Neuronal stem cell (in vitro differentiated cells): ENCODE measurements around the gene RAP1GAP2.

Experiments used
- DNase-seq: peaks from one replicate; pipeline ENCODE4 v3.0.0-alpha.2; 2013; ENCODE audit warnings: low spot score
- H2AFZ ChIP-seq: one replicate; pipeline ENCODE4 v1.6.1; 2013; ENCODE audit warnings: mild to moderate bottlenecking, low read length, inconsistent platforms
- H2AK5ac ChIP-seq: 2 replicates; pipeline ENCODE4 v1.6.1; 2013; ENCODE audit warnings: low read depth, mild to moderate bottlenecking, inconsistent platforms, low read length, moderate library complexity, mixed read lengths
- H2BK120ac ChIP-seq: 2 replicates; pipeline ENCODE4 v1.6.1; 2013; ENCODE audit warnings: low read depth, mild to moderate bottlenecking, inconsistent platforms, low read length, moderate library complexity, mixed read lengths
- H2BK12ac ChIP-seq: one replicate; pipeline ENCODE4 v1.6.1; 2013; ENCODE audit warnings: low read length, inconsistent platforms
- H2BK15ac ChIP-seq: 2 replicates; pipeline ENCODE4 v1.6.1; 2013; ENCODE audit warnings: mild to moderate bottlenecking, low read length, inconsistent platforms, mixed read lengths
- H2BK5ac ChIP-seq: one replicate; pipeline ENCODE4 v1.6.1; 2013; ENCODE audit warnings: inconsistent platforms, mild to moderate bottlenecking, low read length, moderate library complexity
- H3K14ac ChIP-seq: one replicate; pipeline ENCODE4 v1.6.1; 2013; ENCODE audit warnings: low read length, inconsistent platforms
- H3K18ac ChIP-seq: 2 replicates; pipeline ENCODE4 v1.6.1; 2013; ENCODE audit warnings: low read length, inconsistent platforms
- H3K23ac ChIP-seq: 2 replicates; pipeline ENCODE4 v1.6.1; 2013; ENCODE audit warnings: low read depth, mild to moderate bottlenecking, mixed read lengths, low read length, inconsistent platforms; ENCODE audit not compliant: poor library complexity
- H3K27ac ChIP-seq: replicated peaks from 3 replicates; pipeline ENCODE4 v1.5.1; 2013; ENCODE audit warnings: low read length, inconsistent platforms
- H3K27me3 ChIP-seq, 3 experiments: 2 replicates each; pipeline ENCODE4 v1.6.1; 2013; ENCODE audit warnings: low read length in 3 of 3, mild to moderate bottlenecking in 2 of 3, inconsistent platforms in 1 of 3, low read depth in 1 of 3, mixed read lengths in 1 of 3, moderate library complexity in 1 of 3; ENCODE audit not compliant: control insufficient read depth in 3 of 3, insufficient read depth in 3 of 3
- H3K36me3 ChIP-seq, 2 donors: replicated peaks in 1 of 2; 2 replicates each; pipeline ENCODE4 v1.6.1; 2013; ENCODE audit warnings: low read length in 2 of 2; ENCODE audit not compliant: control insufficient read depth in 2 of 2, insufficient read depth in 2 of 2
- H3K4ac ChIP-seq: 2 replicates; pipeline ENCODE4 v1.6.1; 2013; ENCODE audit warnings: inconsistent platforms, mild to moderate bottlenecking, low read length, moderate library complexity
- H3K4me1 ChIP-seq, 2 donors: 1 replicate in 1 of 2; 2 replicates in 1 of 2; pipeline ENCODE4 v1.6.1; 2013; ENCODE audit warnings: low read length in 2 of 2, low read depth in 1 of 2; ENCODE audit not compliant: control insufficient read depth in 2 of 2, insufficient read depth in 1 of 2
- H3K4me2 ChIP-seq: one replicate; pipeline ENCODE4 v1.6.1; 2013; ENCODE audit warnings: mild to moderate bottlenecking, low read length, inconsistent platforms; ENCODE audit not compliant: insufficient read depth, poor library complexity, severe bottlenecking
- H3K4me3 ChIP-seq, 2 donors: 2 replicates each; pipeline ENCODE4 v1.5.1; 2013; ENCODE audit warnings: low read length in 2 of 2, mild to moderate bottlenecking in 2 of 2, inconsistent platforms in 1 of 2, moderate library complexity in 1 of 2
- H3K79me1 ChIP-seq: one replicate; pipeline ENCODE4 v1.6.1; 2013; ENCODE audit warnings: low read depth, mild to moderate bottlenecking, inconsistent platforms, low read length, moderate library complexity
- H3K9ac ChIP-seq: one replicate; pipeline ENCODE4 v1.6.1; 2013; ENCODE audit warnings: mild to moderate bottlenecking, low read depth, low read length, inconsistent platforms; ENCODE audit not compliant: poor library complexity
- H3K9me3 ChIP-seq, 2 donors: replicated peaks in 1 of 2; 2 replicates each; pipeline versions ENCODE3 to v1.6.1; 2013; ENCODE audit warnings: low read length in 2 of 2, mild to moderate bottlenecking in 2 of 2, inconsistent platforms in 1 of 2, low read depth in 1 of 2, mixed read lengths in 1 of 2, moderate library complexity in 1 of 2; ENCODE audit not compliant: control insufficient read depth in 2 of 2, insufficient read depth in 1 of 2
- H4K8ac ChIP-seq: one replicate; pipeline ENCODE4 v1.6.1; 2013; ENCODE audit warnings: low read depth, mild to moderate bottlenecking, inconsistent platforms, low read length, moderate library complexity
- H4K91ac ChIP-seq: one replicate; pipeline ENCODE4 v1.6.1; 2013; ENCODE audit warnings: low read length, low read depth, mild to moderate bottlenecking, inconsistent platforms; ENCODE audit not compliant: poor library complexity
- WGBS, 2 donors: extraction: QIAGEN DNeasy Blood & Tissue Kit; methylation state at CpG; one replicate each; pipeline ENCODE4 v1.1.7; 2013; ENCODE audit warnings: missing lambda C conversion rate in 2 of 2, mixed read lengths in 1 of 2; ENCODE audit not compliant: insufficient read length in 2 of 2, insufficient replicate concordance in 1 of 2; ENCODE audit errors: extremely low coverage in 2 of 2; 5-methylcytosine and 5-hydroxymethylcytosine counted together

RAP1GAP2 gene

GRCh38 chr17:2837147-2837561 lies 40.9 kb downstream of the RAP1GAP2 start:
- no peak overlapping the region for H2BK12ac ChIP-seq
- H3K36me3 ChIP-seq: no peaks in the 10 kb centered on the region
- no peaks in the 10 kb centered on the region for H3K4me1 ChIP-seq
- no peaks in the 10 kb centered on the region for H3K27me3 ChIP-seq
- no peak overlapping the region for H2AK5ac ChIP-seq
- no peak overlapping the region for H2BK120ac ChIP-seq
- H3K27ac ChIP-seq: no peak overlapping the region
- no peaks in the 10 kb centered on the region for H3K9me3 ChIP-seq
- H3K4me3 ChIP-seq: no peak overlapping the region
- H3K14ac ChIP-seq: no peak overlapping the region
- no peak overlapping the region for H2BK5ac ChIP-seq
- no peak overlapping the region for H3K9ac ChIP-seq
- H2AFZ ChIP-seq: no peak overlapping the region
- no peak overlapping the region for H3K4ac ChIP-seq
- DNase-seq: no peak
- no peak overlapping the region for H4K91ac ChIP-seq
- H4K8ac ChIP-seq: no peak overlapping the region
- no peak overlapping the region for H2BK15ac ChIP-seq
- H3K23ac ChIP-seq: no peak overlapping the region
- H3K18ac ChIP-seq: no peak overlapping the region
- H3K79me1 ChIP-seq: no peaks in the 10 kb centered on the region
- WGBS, 2 donors: no CpG with 5 or more reads among the region's 10 CpGs
- no peak overlapping the region for H3K4me2 ChIP-seq

DNA sequence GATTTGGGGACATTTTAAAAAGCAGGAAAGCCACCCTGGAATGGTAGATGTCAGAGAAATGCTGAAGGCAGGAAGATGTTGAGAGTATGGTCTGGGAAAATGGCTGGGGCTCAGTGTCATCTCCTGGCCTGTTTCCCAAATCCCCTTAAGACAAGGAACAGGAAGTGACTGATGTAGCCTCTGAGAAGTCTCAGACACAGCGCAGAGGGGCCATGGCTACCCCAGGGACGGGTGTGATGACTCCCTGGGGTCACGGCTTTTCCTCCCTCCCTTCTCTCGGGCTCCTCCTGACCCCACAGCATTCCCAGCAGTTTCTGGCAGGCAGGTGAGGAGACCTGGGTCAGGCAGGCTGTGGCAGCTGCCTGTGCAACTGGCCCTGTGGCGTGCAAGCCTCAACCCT lies 45.4 kb downstream of the RAP1GAP2 start:
- no peak for DNase-seq
- Histone ChIP-seq H3K9ac (peak overlapping the region; percentile 77), H2BK5ac (no peak overlapping the region), H4K91ac (no peak overlapping the region), H3K4me3 (peak overlapping the region in 1 of 2 donors; percentile 63), H3K4me2 (no peak overlapping the region), H2BK15ac (peak overlapping the region; percentile 85), H3K18ac (peak overlapping the region; percentile 71), H3K27me3 (peaks cover 0 to 8% (median 0%) of the 10 kb centered on the region in 3 experiments), H2BK12ac (peak overlapping the region; percentile 41), H3K14ac (no peak overlapping the region), H2BK120ac (no peak overlapping the region), H3K9me3 (no peaks in the 10 kb centered on the region), H4K8ac (peak overlapping the region; percentile 82), H3K23ac (no peak overlapping the region), H3K4me1 (peaks cover 0 to 2% of the 10 kb centered on the region in 2 donors), H2AK5ac (peak overlapping the region; percentile 74), H3K79me1 (no peaks in the 10 kb centered on the region), H2AFZ (peak overlapping the region; percentile 38), H3K4ac (no peak overlapping the region), H3K36me3 (no peaks in the 10 kb centered on the region), H3K27ac (no peak overlapping the region)
- no CpG with 5 or more reads among the region's 5 CpGs for WGBS, 2 donors

DNA sequence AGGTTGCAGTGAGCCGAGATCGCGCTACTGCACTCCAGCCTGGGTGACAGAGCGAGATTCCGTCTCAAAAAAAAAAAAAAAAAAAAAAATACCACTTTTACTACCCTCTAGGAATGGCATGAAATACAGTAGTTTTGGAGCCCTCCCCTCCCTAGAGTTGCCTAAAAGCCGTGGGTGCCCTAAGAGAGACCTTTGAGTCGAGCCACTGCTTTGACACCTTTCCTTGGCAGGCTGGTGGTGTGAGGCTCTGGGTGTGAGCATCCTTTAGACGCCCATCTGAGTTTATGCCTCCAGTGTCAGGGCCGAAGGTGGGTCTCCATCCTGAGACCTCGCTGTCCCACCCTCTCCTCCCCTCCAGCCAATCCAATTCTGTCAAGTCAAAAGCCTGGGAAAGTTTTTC lies 46.2 kb downstream of the RAP1GAP2 start:
- H3K23ac ChIP-seq: no peak overlapping the region
- no peak overlapping the region for H3K27ac ChIP-seq
- no peak overlapping the region for H4K8ac ChIP-seq
- H3K4me1 ChIP-seq: peaks cover 0 to 2% of the 10 kb centered on the region in 2 donors
- no CpG with 5 or more reads among the region's 10 CpGs for WGBS, 2 donors
- H3K4me3 ChIP-seq: no peak overlapping the region
- H3K9me3 ChIP-seq: no peaks in the 10 kb centered on the region
- H2AFZ ChIP-seq: no peak overlapping the region
- H3K18ac ChIP-seq: no peak overlapping the region
- H3K27me3 ChIP-seq: peaks cover 0 to 10% (median 0%) of the 10 kb centered on the region in 3 experiments
- H3K4me2 ChIP-seq: no peak overlapping the region
- no peak overlapping the region for H2AK5ac ChIP-seq
- no peak overlapping the region for H4K91ac ChIP-seq
- no peak for DNase-seq
- H3K36me3 ChIP-seq: no peaks in the 10 kb centered on the region
- no peak overlapping the region for H3K14ac ChIP-seq
- no peak overlapping the region for H2BK5ac ChIP-seq
- no peak overlapping the region for H2BK120ac ChIP-seq
- no peak overlapping the region for H2BK12ac ChIP-seq
- no peak overlapping the region for H2BK15ac ChIP-seq
- no peak overlapping the region for H3K9ac ChIP-seq
- H3K79me1 ChIP-seq: no peaks in the 10 kb centered on the region
- H3K4ac ChIP-seq: no peak overlapping the region

GRCh38 chr17:2844416-2844815 lies 48.2 kb downstream of the RAP1GAP2 start:
- H3K18ac ChIP-seq: no peak overlapping the region
- H3K79me1 ChIP-seq: no peaks in the 10 kb centered on the region
- no peak overlapping the region for H3K9ac ChIP-seq
- H3K4ac ChIP-seq: no peak overlapping the region
- no peak overlapping the region for H2AFZ ChIP-seq
- H2BK5ac ChIP-seq: no peak overlapping the region
- no peak overlapping the region for H2BK120ac ChIP-seq
- H3K14ac ChIP-seq: no peak overlapping the region
- no peaks in the 10 kb centered on the region for H3K36me3 ChIP-seq
- no peak overlapping the region for H4K8ac ChIP-seq
- H3K27ac ChIP-seq: no peak overlapping the region
- no peak overlapping the region for H3K4me3 ChIP-seq
- H3K23ac ChIP-seq: no peak overlapping the region
- H3K4me2 ChIP-seq: no peak overlapping the region
- H3K9me3 ChIP-seq: no peaks in the 10 kb centered on the region
- peaks cover 0 to 2% of the 10 kb centered on the region in 2 donors for H3K4me1 ChIP-seq
- no CpG with 5 or more reads among the region's 6 CpGs for WGBS, 2 donors
- no peak for DNase-seq
- no peak overlapping the region for H4K91ac ChIP-seq
- H3K27me3 ChIP-seq: peaks cover 0 to 14% (median 0%) of the 10 kb centered on the region in 3 experiments
- no peak overlapping the region for H2BK12ac ChIP-seq
- no peak overlapping the region for H2AK5ac ChIP-seq
- H2BK15ac ChIP-seq: no peak overlapping the region
